H9 (cell line): ENCODE measurements around the gene COL8A2. TPM values are rescaled to one million over a fixed set of nuclear protein-coding genes. Genes with fewer than 3 reads are reported as not detected.

Experiments used
- DNase-seq: peaks from one replicate; pipeline ENCODE4 v3.0.0-alpha.2; 2017
- H2AFZ ChIP-seq: one replicate; pipeline ENCODE4 v1.6.1; 2013; ENCODE audit warnings: mild to moderate bottlenecking, low read length, control low read depth, moderate library complexity
- H2AK5ac ChIP-seq: 2 replicates; pipeline ENCODE4 v1.6.1; 2013; ENCODE audit warnings: low read length, control low read depth, mixed read lengths; ENCODE audit not compliant: insufficient read length
- H2BK120ac ChIP-seq: one replicate; pipeline ENCODE4 v1.6.1; 2013; ENCODE audit warnings: low read depth, mild to moderate bottlenecking, low read length, control low read depth, inconsistent platforms; ENCODE audit not compliant: poor library complexity, severe bottlenecking
- H2BK12ac ChIP-seq: 2 replicates; pipeline ENCODE4 v1.6.1; 2013; ENCODE audit warnings: low read length, control low read depth, mixed read lengths, low read depth; ENCODE audit not compliant: insufficient read length
- H2BK15ac ChIP-seq: 2 replicates; pipeline ENCODE4 v1.6.1; 2013; ENCODE audit warnings: low read depth, low read length, control low read depth
- H2BK20ac ChIP-seq: one replicate; pipeline ENCODE4 v1.6.1; 2013; ENCODE audit warnings: low read depth, mild to moderate bottlenecking, low read length, control low read depth, inconsistent platforms; ENCODE audit not compliant: poor library complexity, severe bottlenecking
- H2BK5ac ChIP-seq: 2 replicates; pipeline ENCODE4 v1.6.1; 2013; ENCODE audit warnings: low read length, control low read depth, mixed read lengths; ENCODE audit not compliant: insufficient read length
- H3K14ac ChIP-seq: 2 replicates; pipeline ENCODE4 v1.6.1; 2013; ENCODE audit warnings: low read length, control low read depth; ENCODE audit not compliant: insufficient read depth
- H3K18ac ChIP-seq: 2 replicates; pipeline ENCODE4 v1.6.1; 2013; ENCODE audit warnings: low read depth, mild to moderate bottlenecking, mixed read lengths, low read length, control low read depth; ENCODE audit not compliant: insufficient read length
- H3K23ac ChIP-seq: 2 replicates; pipeline ENCODE4 v1.6.1; 2013; ENCODE audit warnings: low read length, control low read depth, mixed read lengths, low read depth; ENCODE audit not compliant: insufficient read length
- H3K23me2 ChIP-seq: 2 replicates; pipeline ENCODE4 v1.6.1; 2013; ENCODE audit warnings: low read depth, mild to moderate bottlenecking, mixed read lengths, low read length, control low read depth; ENCODE audit not compliant: insufficient read length, poor library complexity, severe bottlenecking
- H3K27ac ChIP-seq: 2 replicates; pipeline ENCODE4 v1.5.1; 2013; ENCODE audit warnings: low read length, control low read depth, mixed read lengths, low read depth; ENCODE audit not compliant: insufficient read length
- H3K27me3 ChIP-seq: 2 replicates; pipeline ENCODE4 v1.6.1; 2013; ENCODE audit warnings: low read length, control low read depth, inconsistent platforms; ENCODE audit not compliant: insufficient read depth
- H3K4ac ChIP-seq: 2 replicates; pipeline ENCODE4 v1.6.1; 2013; ENCODE audit warnings: low read depth, mild to moderate bottlenecking, control low read depth, inconsistent platforms, low read length, moderate library complexity
- H3K4me1 ChIP-seq: 2 replicates; pipeline ENCODE4 v1.6.1; 2013; ENCODE audit warnings: low read length, control low read depth, inconsistent platforms; ENCODE audit not compliant: insufficient read depth
- H3K4me2 ChIP-seq: 2 replicates; pipeline ENCODE4 v1.6.1; 2013; ENCODE audit warnings: low read length, control low read depth, mixed read lengths; ENCODE audit not compliant: insufficient read length, insufficient read depth
- H3K56ac ChIP-seq: 2 replicates; pipeline ENCODE4 v1.6.1; 2013; ENCODE audit warnings: low read depth, mild to moderate bottlenecking, mixed read lengths, low read length, control low read depth; ENCODE audit not compliant: insufficient read length
- H3K79me1 ChIP-seq: 2 replicates; pipeline ENCODE4 v1.6.1; 2013; ENCODE audit warnings: low read depth, mild to moderate bottlenecking, moderate library complexity, low read length, control low read depth, inconsistent platforms; ENCODE audit not compliant: insufficient read depth, poor library complexity, severe bottlenecking
- H3K79me2 ChIP-seq: 2 replicates; pipeline ENCODE4 v1.6.1; 2013; ENCODE audit warnings: low read length, control low read depth, inconsistent platforms; ENCODE audit not compliant: insufficient read depth
- H3K9ac ChIP-seq: 2 replicates; pipeline ENCODE4 v1.6.1; 2013; ENCODE audit warnings: low read length, control low read depth, mixed read lengths; ENCODE audit not compliant: insufficient read length; ENCODE audit errors: extremely low read depth
- H3K9me3 ChIP-seq: one replicate; pipeline ENCODE4 v1.6.1; 2013; ENCODE audit warnings: low read depth, low read length, inconsistent platforms; ENCODE audit not compliant: control insufficient read depth
- H3T11ph ChIP-seq: one replicate; pipeline ENCODE4 v1.6.1; 2013; ENCODE audit warnings: mild to moderate bottlenecking, low read length, control low read depth, inconsistent platforms
- H4K20me1 ChIP-seq: one replicate; pipeline ENCODE4 v1.6.1; 2013; ENCODE audit not compliant: control insufficient read depth, insufficient read length, insufficient read depth
- H4K5ac ChIP-seq: 2 replicates; pipeline ENCODE4 v1.6.1; 2013; ENCODE audit warnings: low read depth, mild to moderate bottlenecking, mixed read lengths, low read length, control low read depth; ENCODE audit not compliant: insufficient read length
- H4K8ac ChIP-seq: replicated peaks from 2 replicates; pipeline ENCODE4 v1.6.1; 2013; ENCODE audit warnings: low read length, control low read depth, mixed read lengths, low read depth; ENCODE audit not compliant: insufficient read length
- H4K91ac ChIP-seq: 2 replicates; pipeline ENCODE4 v1.6.1; 2013; ENCODE audit warnings: low read depth, mild to moderate bottlenecking, moderate library complexity, mixed read lengths, low read length, control low read depth; ENCODE audit not compliant: insufficient read length
- H3K27ac Mint-ChIP-seq, 3 experiments: 2 replicates in 2 of 3; 3 replicates in 1 of 3; pipeline ENCODE4 v1.8.0; 2020 to 2021; ENCODE audit warnings: mixed read lengths in 3 of 3, mild to moderate bottlenecking in 1 of 3, moderate library complexity in 1 of 3
- H3K27me3 Mint-ChIP-seq: 2 replicates; pipeline ENCODE4 v1.8.0; 2021; ENCODE audit warnings: low read depth, mild to moderate bottlenecking, moderate library complexity, mixed read lengths
- H3K36me3 Mint-ChIP-seq, 3 experiments: 2 replicates in 2 of 3; 3 replicates in 1 of 3; pipeline ENCODE4 v1.8.0; 2020 to 2021; ENCODE audit warnings: low read depth in 3 of 3, mixed read lengths in 3 of 3; ENCODE audit not compliant: insufficient read depth in 1 of 3
- H3K4me1 Mint-ChIP-seq, 2 experiments: 2 replicates each; pipeline ENCODE4 v1.8.0; 2020; ENCODE audit warnings: mixed read lengths in 2 of 2
- H3K4me3 Mint-ChIP-seq, 2 experiments: 2 replicates in 1 of 2; 3 replicates in 1 of 2; pipeline ENCODE4 v1.8.0; 2020 to 2021; ENCODE audit warnings: mild to moderate bottlenecking in 2 of 2, mixed read lengths in 2 of 2, moderate library complexity in 1 of 2
- H3K9me3 Mint-ChIP-seq, 2 experiments: 2 replicates in 1 of 2; 3 replicates in 1 of 2; pipeline ENCODE4 v1.8.0; 2020; ENCODE audit warnings: mild to moderate bottlenecking in 2 of 2, mixed read lengths in 2 of 2, moderate library complexity in 1 of 2
- WGBS: extraction: QIAGEN DNeasy Blood & Tissue Kit; methylation state at CpG from one replicate; pipeline ENCODE4 v1.1.7; 2013; ENCODE audit warnings: missing lambda C conversion rate, low lambda C conversion rate, mixed read lengths; ENCODE audit not compliant: insufficient read length; ENCODE audit errors: extremely low coverage; 5-methylcytosine and 5-hydroxymethylcytosine counted together
- total RNA-seq: library from RNA; stranded (reverse); gene quantifications from 2 replicates; pipeline ENCODE4 v1.2.1, GENCODE V29; 2021
- TF ChIP-seq, protein P1 (sequence below): fragments of 200-600 bp; sonication (generic); conservative IDR thresholded peaks from 3 replicates; pipeline ENCODE4 v1.8.0; 2021; ENCODE audit warnings: antibody characterized with exemption, mild to moderate bottlenecking

Gene COL8A2
- total RNA-seq, 1 experiment from 2014 or later = 1.5 TPM

DNA sequence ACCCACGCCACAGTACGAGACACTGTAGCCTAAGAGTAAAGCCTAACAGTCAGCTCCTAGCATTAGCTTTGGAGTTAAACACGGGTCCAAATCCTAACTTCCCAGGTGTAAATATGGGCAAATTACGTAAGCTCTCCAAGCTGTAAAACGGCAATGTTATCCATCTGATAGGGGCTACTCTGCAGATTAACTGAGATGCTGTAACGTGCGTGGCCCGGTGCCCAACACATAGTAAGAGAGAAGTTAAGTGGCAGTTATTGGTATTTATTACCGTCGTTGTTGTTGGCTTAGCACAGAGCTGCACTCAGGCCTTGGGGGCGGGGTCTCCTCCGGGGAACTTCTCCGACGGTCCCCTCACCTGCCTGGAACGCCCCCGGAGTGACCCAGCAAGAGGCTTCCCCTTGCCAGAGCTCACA lies 23.8 kb upstream of the COL8A2 start:
- Histone ChIP-seq H3K4me2 (peak overlapping the region; percentile 99), H3K23me2 (peaks cover 3% of the 10 kb centered on the region), H3K27me3 (peaks cover 12% of the 10 kb centered on the region; the same call in 1 of the 2 replicates), H3K56ac (no peak overlapping the region), H2AK5ac (no peak overlapping the region), H2BK12ac (no peak overlapping the region), H2BK20ac (no peak overlapping the region), H2AFZ (no peak overlapping the region), H3K79me1 (no peaks in the 10 kb centered on the region), H4K8ac (no peak overlapping the region), H3K4ac (no peak overlapping the region), H3K79me2 (0 out of 2 replicates have a peak, but pooled peaks cover 3% of the 10 kb centered on the region), H3K23ac (no peak overlapping the region), H2BK120ac (no peak overlapping the region), H3K9ac (peak overlapping the region; percentile 71), H4K5ac (no peak overlapping the region), H3K9me3 (no peaks in the 10 kb centered on the region), H3T11ph (no peak overlapping the region), H4K20me1 (no peaks in the 10 kb centered on the region), H3K18ac (peak overlapping the region; percentile 16), H2BK5ac (no peak overlapping the region), H2BK15ac (no peak overlapping the region), H4K91ac (no peak overlapping the region), H3K27ac (no peak overlapping the region), H3K4me1 (no peaks in the 10 kb centered on the region; the same call in 1 of the 2 replicates), H3K14ac (peak overlapping the region; percentile 59; the same call in 1 of the 2 replicates)
- TF ChIP-seq, protein P1, sequence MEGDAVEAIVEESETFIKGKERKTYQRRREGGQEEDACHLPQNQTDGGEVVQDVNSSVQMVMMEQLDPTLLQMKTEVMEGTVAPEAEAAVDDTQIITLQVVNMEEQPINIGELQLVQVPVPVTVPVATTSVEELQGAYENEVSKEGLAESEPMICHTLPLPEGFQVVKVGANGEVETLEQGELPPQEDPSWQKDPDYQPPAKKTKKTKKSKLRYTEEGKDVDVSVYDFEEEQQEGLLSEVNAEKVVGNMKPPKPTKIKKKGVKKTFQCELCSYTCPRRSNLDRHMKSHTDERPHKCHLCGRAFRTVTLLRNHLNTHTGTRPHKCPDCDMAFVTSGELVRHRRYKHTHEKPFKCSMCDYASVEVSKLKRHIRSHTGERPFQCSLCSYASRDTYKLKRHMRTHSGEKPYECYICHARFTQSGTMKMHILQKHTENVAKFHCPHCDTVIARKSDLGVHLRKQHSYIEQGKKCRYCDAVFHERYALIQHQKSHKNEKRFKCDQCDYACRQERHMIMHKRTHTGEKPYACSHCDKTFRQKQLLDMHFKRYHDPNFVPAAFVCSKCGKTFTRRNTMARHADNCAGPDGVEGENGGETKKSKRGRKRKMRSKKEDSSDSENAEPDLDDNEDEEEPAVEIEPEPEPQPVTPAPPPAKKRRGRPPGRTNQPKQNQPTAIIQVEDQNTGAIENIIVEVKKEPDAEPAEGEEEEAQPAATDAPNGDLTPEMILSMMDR = no peak
- Mint-ChIP-seq H3K9me3 (no peaks in the 10 kb centered on the region; a peak in 1 of 5 replicates), H3K4me1 (peaks cover 23 to 27% of the 10 kb centered on the region in 2 experiments), H3K4me3 (peak overlapping the region; percentile 87 to 93), H3K36me3 (peaks cover 6 to 9% (median 6%) of the 10 kb centered on the region in 3 experiments; a peak in 5 of 7 replicates), H3K27me3 (peaks cover 20% of the 10 kb centered on the region), H3K27ac (peak overlapping the region; percentile 96 to 98 (median 96))
- no peak for DNase-seq
- no CpG with 5 or more reads among the region's 16 CpGs for WGBS
